Endothelial cell of umbilical vein (primary cell): ENCODE data around the gene ITPR1.

ENCODE experiments used
- EZH2 ChIP-seq: IDR thresholded peaks from 2 replicates; pipeline ENCODE4 v1.6.1; 2012; ENCODE audit warnings: borderline replicate concordance, low read depth, mild to moderate bottlenecking, moderate library complexity, low read length, inconsistent platforms; ENCODE audit not compliant: severe bottlenecking
- POLR2A ChIP-seq: IDR thresholded peaks from 2 replicates; pipeline ENCODE4 v1.6.1; 2012; ENCODE audit warnings: low read depth, mild to moderate bottlenecking, control low read depth, low read length
- POLR2AphosphoS5 ChIP-seq: IDR thresholded peaks from 2 replicates; pipeline ENCODE4 v1.6.1; 2012; ENCODE audit warnings: low read depth, mild to moderate bottlenecking, control low read depth, low read length, moderate library complexity; ENCODE audit not compliant: insufficient read depth
- TF ChIP-seq, protein P1 (sequence below), 2 donors: IDR thresholded peaks; 1 replicate in 1 of 2; 2 replicates in 1 of 2; pipeline ENCODE4 v1.5.1; 2011; ENCODE audit warnings: low read length in 2 of 2, mild to moderate bottlenecking in 2 of 2, moderate library complexity in 2 of 2, control low read depth in 1 of 2, inconsistent platforms in 1 of 2, low read depth in 1 of 2; ENCODE audit not compliant: insufficient read depth in 1 of 2; ENCODE audit errors: extremely low read depth in 1 of 2

DNA sequence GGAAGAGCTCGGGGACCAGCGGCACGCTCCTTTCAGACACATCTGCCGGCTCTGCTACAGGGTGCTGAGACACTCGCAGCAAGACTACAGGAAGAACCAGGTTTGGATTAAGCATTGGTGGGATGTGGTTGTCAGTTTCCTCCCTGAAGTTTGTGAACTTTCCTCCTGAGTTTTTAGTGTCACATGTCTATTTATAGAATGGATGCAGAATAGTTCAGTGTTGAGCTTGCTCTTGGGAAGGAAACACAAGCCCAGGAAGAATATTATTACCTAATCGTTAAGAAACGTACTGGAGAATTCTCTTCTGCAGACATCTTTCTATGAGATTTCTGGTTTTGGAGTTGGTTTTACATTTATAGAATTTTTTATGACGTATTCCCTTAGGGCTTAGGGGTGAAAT is 172.0 kb downstream of the ITPR1 start:
- TF ChIP-seq POLR2AphosphoS5 (no peak), POLR2A (no peak), EZH2 (no peak)
- TF ChIP-seq, protein P1, sequence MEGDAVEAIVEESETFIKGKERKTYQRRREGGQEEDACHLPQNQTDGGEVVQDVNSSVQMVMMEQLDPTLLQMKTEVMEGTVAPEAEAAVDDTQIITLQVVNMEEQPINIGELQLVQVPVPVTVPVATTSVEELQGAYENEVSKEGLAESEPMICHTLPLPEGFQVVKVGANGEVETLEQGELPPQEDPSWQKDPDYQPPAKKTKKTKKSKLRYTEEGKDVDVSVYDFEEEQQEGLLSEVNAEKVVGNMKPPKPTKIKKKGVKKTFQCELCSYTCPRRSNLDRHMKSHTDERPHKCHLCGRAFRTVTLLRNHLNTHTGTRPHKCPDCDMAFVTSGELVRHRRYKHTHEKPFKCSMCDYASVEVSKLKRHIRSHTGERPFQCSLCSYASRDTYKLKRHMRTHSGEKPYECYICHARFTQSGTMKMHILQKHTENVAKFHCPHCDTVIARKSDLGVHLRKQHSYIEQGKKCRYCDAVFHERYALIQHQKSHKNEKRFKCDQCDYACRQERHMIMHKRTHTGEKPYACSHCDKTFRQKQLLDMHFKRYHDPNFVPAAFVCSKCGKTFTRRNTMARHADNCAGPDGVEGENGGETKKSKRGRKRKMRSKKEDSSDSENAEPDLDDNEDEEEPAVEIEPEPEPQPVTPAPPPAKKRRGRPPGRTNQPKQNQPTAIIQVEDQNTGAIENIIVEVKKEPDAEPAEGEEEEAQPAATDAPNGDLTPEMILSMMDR (IDR thresholded peaks at IDR 0.05; ENCODE audit: extremely low read depth in 1 of 2, insufficient read depth in 1 of 2, low read depth in 1 of 2, low read length in 2 of 2) = no peak
